GM23338 (cell line): ENCODE measurements around the gene SEC14L3. TPM values are rescaled to one million over a fixed set of nuclear protein-coding genes. Genes with fewer than 3 reads are reported as not detected.
A peak's percentile ranks its signal among the peaks of the same experiment; 100 is the strongest.

ENCODE experiments used
- ATAC-seq: fragments of 200-7000 bp; cut with Tn5 transposase; 3 replicates; pipeline ENCODE4 v1.9.1; 2020
- DNase-seq: peaks from one replicate; pipeline ENCODE4 v3.0.0-alpha.2; 2015; ENCODE audit warnings: low spot score
- H2AFZ ChIP-seq: fragments of 200-600 bp; sonication (generic); 2 replicates; pipeline ENCODE4 v1.8.0; 2016; ENCODE audit warnings: antibody characterized with exemption, mild to moderate bottlenecking, moderate library complexity
- H3F3A ChIP-seq: fragments of 200-600 bp; sonication (generic); replicated peaks from 2 replicates; pipeline ENCODE4 v1.8.0; 2017; ENCODE audit warnings: antibody characterized with exemption, mixed run types, low read depth
- H3K27ac ChIP-seq: fragments of 200-600 bp; sonication (generic); 2 replicates; pipeline ENCODE4 v1.6.1; 2016; ENCODE audit warnings: low read depth
- H3K27me3 ChIP-seq: fragments of 200-600 bp; sonication (generic); 2 replicates; pipeline ENCODE4 v1.8.0; 2016; ENCODE audit warnings: mild to moderate bottlenecking, mixed run types, moderate library complexity; ENCODE audit not compliant: insufficient read depth
- H3K36me3 ChIP-seq: fragments of 200-600 bp; sonication (generic); 2 replicates; pipeline ENCODE4 v1.8.0; 2016; ENCODE audit warnings: mild to moderate bottlenecking; ENCODE audit not compliant: insufficient read depth
- H3K4me1 ChIP-seq: fragments of 200-600 bp; sonication (generic); 2 replicates; pipeline ENCODE4 v1.8.0; 2016; ENCODE audit warnings: mild to moderate bottlenecking, moderate library complexity; ENCODE audit not compliant: insufficient read depth
- H3K4me2 ChIP-seq: fragments of 200-600 bp; sonication (generic); 2 replicates; pipeline ENCODE4 v1.7.1; 2017; ENCODE audit warnings: mixed run types
- H3K4me3 ChIP-seq: fragments of 200-600 bp; sonication (generic); 2 replicates; pipeline ENCODE4 v1.6.1; 2016; ENCODE audit warnings: mixed run types
- H3K79me2 ChIP-seq: fragments of 200-600 bp; sonication (generic); replicated peaks from 2 replicates; pipeline ENCODE4 v1.8.0; 2017; ENCODE audit warnings: mild to moderate bottlenecking; ENCODE audit not compliant: insufficient read depth
- H3K9me2 ChIP-seq: fragments of 200-600 bp; sonication (generic); 2 replicates; pipeline ENCODE4 v1.8.0; 2017; ENCODE audit not compliant: insufficient read depth
- H4K20me1 ChIP-seq: fragments of 200-600 bp; sonication (generic); replicated peaks from 2 replicates; pipeline ENCODE4 v1.8.0; 2017; ENCODE audit warnings: mild to moderate bottlenecking; ENCODE audit not compliant: insufficient read depth
- H3K27ac Mint-ChIP-seq: 2 replicates; pipeline ENCODE4 v1.8.0; 2020; ENCODE audit warnings: inconsistent platforms, mild to moderate bottlenecking, moderate library complexity, mixed read lengths
- H3K27me3 Mint-ChIP-seq: 3 replicates; pipeline ENCODE4 v1.8.0; 2022; ENCODE audit warnings: low read depth, mild to moderate bottlenecking, moderate library complexity, mixed read lengths, inconsistent platforms; ENCODE audit not compliant: insufficient read depth, poor library complexity
- H3K36me3 Mint-ChIP-seq: 3 replicates; pipeline ENCODE4 v1.8.0; 2021; ENCODE audit warnings: low read depth, mild to moderate bottlenecking, inconsistent platforms, moderate library complexity, mixed read lengths
- H3K4me1 Mint-ChIP-seq: 3 replicates; pipeline ENCODE4 v1.8.0; 2020; ENCODE audit warnings: mild to moderate bottlenecking, inconsistent platforms, mixed read lengths
- H3K4me3 Mint-ChIP-seq: 3 replicates; pipeline ENCODE4 v1.8.0; 2021; ENCODE audit warnings: moderate library complexity, mild to moderate bottlenecking, inconsistent platforms, mixed read lengths
- H3K9me3 Mint-ChIP-seq: 3 replicates; pipeline ENCODE4 v1.8.0; 2020; ENCODE audit warnings: moderate library complexity, mild to moderate bottlenecking, inconsistent platforms, mixed read lengths
- EZH2phosphoT487 ChIP-seq: fragments of 200-600 bp; sonication (generic); IDR thresholded peaks from one replicate; pipeline ENCODE4 v1.8.1; 2018; ENCODE audit warnings: antibody characterized with exemption; ENCODE audit not compliant: unreplicated experiment
- JUNB ChIP-seq: IDR thresholded peaks from one replicate; pipeline ENCODE4 v1.6.1; 2016; ENCODE audit warnings: antibody characterized with exemption; ENCODE audit not compliant: unreplicated experiment
- NANOG ChIP-seq: IDR thresholded peaks from 2 replicates; pipeline ENCODE4 v1.6.1; 2016; ENCODE audit warnings: antibody characterized with exemption, borderline replicate concordance
- POLR2AphosphoS5 ChIP-seq: IDR thresholded peaks from 2 replicates; pipeline ENCODE4 v1.6.1; 2016; ENCODE audit warnings: antibody characterized with exemption, low read depth
- ZNF114 ChIP-seq: fragments of 250-450 bp; sonication (Bioruptor Pico); IDR thresholded peaks from 2 replicates; pipeline ENCODE4 v1.5.0; 2020; ENCODE audit warnings: mild to moderate bottlenecking, moderate library complexity
- ZNF331 ChIP-seq: fragments of 250-450 bp; sonication (Bioruptor Pico); IDR thresholded peaks from 2 replicates; pipeline ENCODE4 v1.5.0; 2020; ENCODE audit warnings: low read depth, mild to moderate bottlenecking, moderate library complexity
- polyA plus RNA-seq: library from polyadenylated mRNA; unstranded; fragments of >200 nt; fragmentation: Nextera tagmentation; extraction: Ambion mirVana; gene quantifications from 2 replicates; pipeline ENCODE4 v1.2.1, GENCODE V29; 2016
- total RNA-seq: library from RNA; depleted of rRNA; stranded (reverse); fragments of >200 nt; shearing (Covaris generic); gene quantifications from 2 replicates; pipeline ENCODE4 v1.2.3, GENCODE V29; 2014
- TF ChIP-seq, protein P1 (sequence below), 2 experiments: fragments of 200-600 bp in 1 of 2; sonication (generic) in 1 of 2; conservative IDR thresholded peaks; 2 replicates each; pipeline versions ENCODE4 v1.5.1 to v1.6.1; 2016 to 2017; ENCODE audit warnings: antibody characterized with exemption in 2 of 2, low read depth in 2 of 2, mild to moderate bottlenecking in 2 of 2, moderate library complexity in 1 of 2
- TF ChIP-seq, protein P2 (sequence below): fragments of 250-450 bp; sonication (Bioruptor Pico); IDR thresholded peaks from 2 replicates; pipeline ENCODE4 v1.5.0; 2020; ENCODE audit warnings: mild to moderate bottlenecking, moderate library complexity

Gene SEC14L3
- total and polyA plus RNA-seq, 2 experiments from 2014 or later: not detected

DNA sequence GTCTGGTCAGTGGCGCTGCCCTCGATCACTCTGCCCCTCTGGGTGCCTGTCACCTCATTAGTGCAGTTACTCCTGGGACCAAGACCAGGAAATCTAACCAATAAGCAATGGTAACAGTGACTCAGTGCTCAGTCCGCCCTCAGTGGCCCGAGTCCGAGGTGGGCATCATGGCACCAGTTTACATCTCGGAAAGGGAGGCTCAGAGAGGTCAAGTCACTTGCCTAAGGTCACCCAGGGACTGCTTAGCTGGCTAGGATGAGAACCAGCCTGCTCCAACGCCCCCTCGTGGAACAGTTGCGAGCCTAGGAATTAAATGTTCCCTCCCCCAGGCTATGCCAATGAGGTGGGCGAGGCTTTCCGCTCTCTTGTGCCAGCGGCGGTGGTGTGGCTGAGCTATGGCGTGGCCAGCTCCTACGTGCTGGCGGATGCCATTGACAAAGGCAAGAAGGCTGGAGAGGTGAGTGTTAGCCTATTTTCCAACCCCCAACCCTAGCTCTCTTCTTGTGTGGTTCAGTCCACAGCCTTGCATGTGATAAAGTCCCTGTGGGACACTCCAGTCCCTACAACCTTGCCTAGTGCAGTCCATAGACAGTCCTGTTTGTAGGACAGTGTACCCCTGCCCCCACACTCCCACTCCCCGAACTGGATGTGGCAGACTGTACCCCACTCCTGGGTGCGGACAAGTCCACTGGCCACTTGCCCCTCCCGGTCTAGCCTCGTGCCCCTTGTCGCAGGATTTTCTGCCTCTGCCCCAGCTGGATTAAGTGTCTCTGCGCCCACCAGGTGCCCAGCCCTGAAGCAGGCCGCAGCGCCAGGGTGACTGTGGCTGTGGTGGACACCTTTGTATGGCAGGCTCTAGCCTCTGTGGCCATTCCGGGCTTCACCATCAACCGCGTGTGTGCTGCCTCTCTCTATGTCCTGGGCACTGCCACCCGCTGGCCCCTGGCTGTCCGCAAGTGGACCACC is 45.1 kb downstream of the SEC14L3 start:
- no peak overlapping the region for H3K27ac ChIP-seq
- H3K9me2 ChIP-seq: no peaks in the 10 kb centered on the region
- H3F3A ChIP-seq: peaks cover 23% of the 10 kb centered on the region
- Mint-ChIP-seq H3K27me3 (peaks cover 24% of the 10 kb centered on the region), H3K9me3 (no peaks in the 10 kb centered on the region), H3K4me1 (peaks cover 29% of the 10 kb centered on the region), H3K27ac (peak overlapping the region; percentile 75), H3K4me3 (peak overlapping the region; percentile 91), H3K36me3 (peaks cover 17% of the 10 kb centered on the region)
- peak overlapping the region; percentile 70 for H3K4me3 ChIP-seq
- no peaks in the 10 kb centered on the region for H4K20me1 ChIP-seq
- peak; percentile 28 for ATAC-seq
- H2AFZ ChIP-seq: peak overlapping the region; percentile 67; the same call in 1 of the 2 replicates
- 0 out of 2 replicates have a peak, but pooled peaks cover 5% of the 10 kb centered on the region for H3K79me2 ChIP-seq
- no peaks in the 10 kb centered on the region; the same call in 1 of the 2 replicates for H3K36me3 ChIP-seq
- no peaks in the 10 kb centered on the region for H3K27me3 ChIP-seq
- peak overlapping the region; percentile 85 for H3K4me2 ChIP-seq
- peaks cover 13% of the 10 kb centered on the region for H3K4me1 ChIP-seq
- TF ChIP-seq POLR2AphosphoS5 (0 out of 2 replicates have a peak, but pooled peaks have one; percentile 21), NANOG (no peak)
- TF ChIP-seq, protein P1, sequence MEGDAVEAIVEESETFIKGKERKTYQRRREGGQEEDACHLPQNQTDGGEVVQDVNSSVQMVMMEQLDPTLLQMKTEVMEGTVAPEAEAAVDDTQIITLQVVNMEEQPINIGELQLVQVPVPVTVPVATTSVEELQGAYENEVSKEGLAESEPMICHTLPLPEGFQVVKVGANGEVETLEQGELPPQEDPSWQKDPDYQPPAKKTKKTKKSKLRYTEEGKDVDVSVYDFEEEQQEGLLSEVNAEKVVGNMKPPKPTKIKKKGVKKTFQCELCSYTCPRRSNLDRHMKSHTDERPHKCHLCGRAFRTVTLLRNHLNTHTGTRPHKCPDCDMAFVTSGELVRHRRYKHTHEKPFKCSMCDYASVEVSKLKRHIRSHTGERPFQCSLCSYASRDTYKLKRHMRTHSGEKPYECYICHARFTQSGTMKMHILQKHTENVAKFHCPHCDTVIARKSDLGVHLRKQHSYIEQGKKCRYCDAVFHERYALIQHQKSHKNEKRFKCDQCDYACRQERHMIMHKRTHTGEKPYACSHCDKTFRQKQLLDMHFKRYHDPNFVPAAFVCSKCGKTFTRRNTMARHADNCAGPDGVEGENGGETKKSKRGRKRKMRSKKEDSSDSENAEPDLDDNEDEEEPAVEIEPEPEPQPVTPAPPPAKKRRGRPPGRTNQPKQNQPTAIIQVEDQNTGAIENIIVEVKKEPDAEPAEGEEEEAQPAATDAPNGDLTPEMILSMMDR (conservative IDR thresholded peaks at IDR 0.05; ENCODE audit: low read depth in 2 of 2): peak; percentile 70 to 86
- peak; percentile 95 for DNase-seq

DNA sequence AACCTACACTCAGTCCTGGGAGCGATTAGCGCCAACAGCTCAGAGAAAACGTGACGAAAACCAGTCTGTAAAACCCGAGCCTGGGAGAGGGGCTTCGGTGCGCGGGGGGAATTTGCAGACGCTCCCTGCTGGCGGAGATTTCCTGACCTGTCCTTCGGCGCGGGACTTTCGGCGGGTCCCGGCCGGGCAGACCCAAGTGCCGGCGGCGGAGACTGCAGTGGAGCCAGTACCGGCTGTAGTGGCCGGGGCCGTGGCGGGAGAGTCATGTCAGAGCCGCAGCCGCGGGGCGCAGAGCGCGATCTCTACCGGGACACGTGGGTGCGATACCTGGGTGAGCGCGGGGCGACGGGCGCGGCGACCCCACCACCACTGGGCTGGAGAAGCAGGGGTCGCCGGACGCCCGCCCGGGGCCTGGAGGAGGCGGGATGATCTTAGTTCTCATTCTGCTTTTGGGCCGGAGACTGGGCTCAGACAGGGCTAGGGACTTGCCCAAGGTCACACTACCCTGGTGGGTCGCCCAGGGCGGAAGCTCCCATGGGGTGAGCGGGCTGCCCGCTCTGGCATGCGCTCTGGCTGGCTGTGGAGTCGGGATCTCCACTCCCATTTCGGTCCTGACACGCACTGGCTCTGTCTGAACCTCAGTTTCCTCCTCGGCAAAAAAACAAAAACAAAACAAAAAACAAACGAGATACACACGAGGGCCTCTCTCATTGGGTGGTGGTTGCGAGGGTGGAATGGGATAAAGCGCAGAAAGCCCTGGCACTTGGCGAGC is 46.0 kb downstream of the SEC14L3 start, which contains the start of gene MTFP1:
TSS of gene MTFP1 (plus strand) at position 153 of the 772 bp plus-strand sequence. CDS start at position 265, 112 bp downstream.
- Histone ChIP-seq H3K4me2 (peak within 1 kb of the TSS; percentile 85), H3F3A (peaks cover 20% of the 10 kb centered on the region), H3K4me1 (peaks cover 13% of the 10 kb centered on the region), H3K9me2 (no peaks in the 10 kb centered on the region), H2AFZ (peak within 1 kb of the TSS; percentile 67), H3K27ac (peak within 1 kb of the TSS; percentile 69), H4K20me1 (no peaks in the 10 kb centered on the region), H3K27me3 (no peaks in the 10 kb centered on the region), H3K79me2 (peaks cover 5% of the 10 kb centered on the region; the same call in 1 of the 2 replicates), H3K36me3 (no peaks in the 10 kb centered on the region; the same call in 1 of the 2 replicates), H3K4me3 (peak within 1 kb of the TSS; percentile 70)
- Mint-ChIP-seq H3K9me3 (no peaks in the 10 kb centered on the region), H3K4me3 (peak within 1 kb of the TSS; percentile 92), H3K4me1 (peaks cover 32% of the 10 kb centered on the region), H3K36me3 (peaks cover 17% of the 10 kb centered on the region), H3K27ac (peak within 1 kb of the TSS; percentile 97), H3K27me3 (peaks cover 24% of the 10 kb centered on the region)
- ATAC-seq (peak; percentile 20), DNase-seq (peak; percentile 95)
- TF ChIP-seq POLR2AphosphoS5: peak; percentile 59; the same call in 1 of the 2 replicates
- TF ChIP-seq JUNB: peak; percentile 96
- TF ChIP-seq, protein P2, sequence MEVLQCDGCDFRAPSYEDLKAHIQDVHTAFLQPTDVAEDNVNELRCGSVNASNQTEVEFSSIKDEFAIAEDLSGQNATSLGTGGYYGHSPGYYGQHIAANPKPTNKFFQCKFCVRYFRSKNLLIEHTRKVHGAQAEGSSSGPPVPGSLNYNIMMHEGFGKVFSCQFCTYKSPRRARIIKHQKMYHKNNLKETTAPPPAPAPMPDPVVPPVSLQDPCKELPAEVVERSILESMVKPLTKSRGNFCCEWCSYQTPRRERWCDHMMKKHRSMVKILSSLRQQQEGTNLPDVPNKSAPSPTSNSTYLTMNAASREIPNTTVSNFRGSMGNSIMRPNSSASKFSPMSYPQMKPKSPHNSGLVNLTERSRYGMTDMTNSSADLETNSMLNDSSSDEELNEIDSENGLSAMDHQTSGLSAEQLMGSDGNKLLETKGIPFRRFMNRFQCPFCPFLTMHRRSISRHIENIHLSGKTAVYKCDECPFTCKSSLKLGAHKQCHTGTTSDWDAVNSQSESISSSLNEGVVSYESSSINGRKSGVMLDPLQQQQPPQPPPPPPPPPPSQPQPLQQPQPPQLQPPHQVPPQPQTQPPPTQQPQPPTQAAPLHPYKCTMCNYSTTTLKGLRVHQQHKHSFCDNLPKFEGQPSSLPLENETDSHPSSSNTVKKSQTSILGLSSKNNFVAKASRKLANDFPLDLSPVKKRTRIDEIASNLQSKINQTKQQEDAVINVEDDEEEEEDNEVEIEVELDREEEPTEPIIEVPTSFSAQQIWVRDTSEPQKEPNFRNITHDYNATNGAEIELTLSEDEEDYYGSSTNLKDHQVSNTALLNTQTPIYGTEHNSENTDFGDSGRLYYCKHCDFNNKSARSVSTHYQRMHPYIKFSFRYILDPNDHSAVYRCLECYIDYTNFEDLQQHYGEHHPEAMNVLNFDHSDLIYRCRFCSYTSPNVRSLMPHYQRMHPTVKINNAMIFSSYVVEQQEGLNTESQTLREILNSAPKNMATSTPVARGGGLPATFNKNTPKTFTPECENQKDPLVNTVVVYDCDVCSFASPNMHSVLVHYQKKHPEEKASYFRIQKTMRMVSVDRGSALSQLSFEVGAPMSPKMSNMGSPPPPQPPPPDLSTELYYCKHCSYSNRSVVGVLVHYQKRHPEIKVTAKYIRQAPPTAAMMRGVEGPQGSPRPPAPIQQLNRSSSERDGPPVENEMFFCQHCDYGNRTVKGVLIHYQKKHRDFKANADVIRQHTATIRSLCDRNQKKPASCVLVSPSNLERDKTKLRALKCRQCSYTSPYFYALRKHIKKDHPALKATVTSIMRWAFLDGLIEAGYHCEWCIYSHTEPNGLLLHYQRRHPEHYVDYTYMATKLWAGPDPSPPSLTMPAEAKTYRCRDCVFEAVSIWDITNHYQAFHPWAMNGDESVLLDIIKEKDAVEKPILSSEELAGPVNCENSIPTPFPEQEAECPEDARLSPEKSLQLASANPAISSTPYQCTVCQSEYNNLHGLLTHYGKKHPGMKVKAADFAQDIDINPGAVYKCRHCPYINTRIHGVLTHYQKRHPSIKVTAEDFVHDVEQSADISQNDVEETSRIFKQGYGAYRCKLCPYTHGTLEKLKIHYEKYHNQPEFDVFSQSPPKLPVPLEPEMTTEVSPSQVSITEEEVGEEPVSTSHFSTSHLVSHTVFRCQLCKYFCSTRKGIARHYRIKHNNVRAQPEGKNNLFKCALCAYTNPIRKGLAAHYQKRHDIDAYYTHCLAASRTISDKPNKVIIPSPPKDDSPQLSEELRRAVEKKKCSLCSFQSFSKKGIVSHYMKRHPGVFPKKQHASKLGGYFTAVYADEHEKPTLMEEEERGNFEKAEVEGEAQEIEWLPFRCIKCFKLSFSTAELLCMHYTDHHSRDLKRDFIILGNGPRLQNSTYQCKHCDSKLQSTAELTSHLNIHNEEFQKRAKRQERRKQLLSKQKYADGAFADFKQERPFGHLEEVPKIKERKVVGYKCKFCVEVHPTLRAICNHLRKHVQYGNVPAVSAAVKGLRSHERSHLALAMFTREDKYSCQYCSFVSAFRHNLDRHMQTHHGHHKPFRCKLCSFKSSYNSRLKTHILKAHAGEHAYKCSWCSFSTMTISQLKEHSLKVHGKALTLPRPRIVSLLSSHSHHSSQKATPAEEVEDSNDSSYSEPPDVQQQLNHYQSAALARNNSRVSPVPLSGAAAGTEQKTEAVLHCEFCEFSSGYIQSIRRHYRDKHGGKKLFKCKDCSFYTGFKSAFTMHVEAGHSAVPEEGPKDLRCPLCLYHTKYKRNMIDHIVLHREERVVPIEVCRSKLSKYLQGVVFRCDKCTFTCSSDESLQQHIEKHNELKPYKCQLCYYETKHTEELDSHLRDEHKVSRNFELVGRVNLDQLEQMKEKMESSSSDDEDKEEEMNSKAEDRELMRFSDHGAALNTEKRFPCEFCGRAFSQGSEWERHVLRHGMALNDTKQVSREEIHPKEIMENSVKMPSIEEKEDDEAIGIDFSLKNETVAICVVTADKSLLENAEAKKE (CRISPR knock-in tag): no peak
- TF ChIP-seq ZNF331 (CRISPR knock-in tag): no peak
- TF ChIP-seq EZH2phosphoT487: no peak
- TF ChIP-seq ZNF114 (CRISPR knock-in tag): no peak
